Measurements from ENCODE around the gene OR5M10. TPM values are rescaled to one million over a fixed set of nuclear protein-coding genes. Genes with fewer than 3 reads are reported as not detected.
"Not testable (repeated sequence)": the region's sequence is repeated elsewhere in the genome, so short reads cannot be mapped to it uniquely, and the experiment has no call there.

OR5M10 gene
- not detected for total RNA-seq

GRCh38 chr11:56577621-56578020 lies at the start of gene OR5M10:
Gene OR5M10, minus strand, starts transcription at chr11:56577721. Its CDS starts 0 bp downstream, at chr11:56577721.
- DNase-seq (ENCODE audit: low spot score), result no peak

- DNase-seq (ENCODE audit: low spot score), result no peak
These were observed 48.4 kb upstream of the OR5M10 start for GRCh38 chr11:56625946-56626345.

DNA sequence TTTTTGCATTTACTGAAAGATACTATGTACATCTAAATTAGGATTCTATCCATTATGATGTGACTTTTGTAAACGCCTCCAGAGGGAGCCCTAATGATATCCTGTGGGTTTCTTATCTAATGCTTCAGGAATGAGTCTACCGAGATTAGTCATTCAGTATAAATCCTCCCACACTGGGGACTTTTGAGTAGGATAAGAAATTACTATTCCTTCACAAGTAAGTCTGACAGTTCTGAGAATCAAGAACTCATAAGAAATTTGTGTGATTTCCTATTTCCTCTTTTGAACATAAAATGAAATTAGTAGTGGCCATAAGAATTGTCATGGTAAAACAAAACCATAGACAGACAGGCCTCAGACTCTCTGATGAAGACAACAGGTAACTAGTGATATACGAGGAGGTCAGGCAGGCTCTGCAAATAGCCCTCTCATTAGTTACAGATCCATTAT lies 47.2 kb upstream of the OR5M10 start:
- DNase-seq (ENCODE audit: low spot score), result no peak

DNA sequence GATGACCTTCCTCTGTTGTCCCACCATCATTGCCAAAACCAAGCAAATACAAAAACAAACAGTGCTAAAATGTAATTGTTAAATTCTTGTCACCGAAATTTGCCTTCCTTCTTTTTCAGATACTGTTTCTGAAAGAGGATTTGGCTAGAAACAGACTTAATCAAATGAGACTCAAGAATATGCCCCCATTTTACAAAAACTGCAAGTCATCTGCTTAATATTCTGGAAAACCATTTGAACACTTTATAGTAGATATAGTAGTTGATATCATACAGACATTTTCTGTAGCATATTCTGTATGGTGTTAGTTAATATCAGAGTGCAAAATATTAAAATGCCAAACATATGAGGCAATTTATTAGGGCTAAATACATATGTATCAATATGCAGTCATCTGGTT lies 33.7 kb upstream of the OR5M10 start:
- no peak for DNase-seq (ENCODE audit: low spot score)

DNA sequence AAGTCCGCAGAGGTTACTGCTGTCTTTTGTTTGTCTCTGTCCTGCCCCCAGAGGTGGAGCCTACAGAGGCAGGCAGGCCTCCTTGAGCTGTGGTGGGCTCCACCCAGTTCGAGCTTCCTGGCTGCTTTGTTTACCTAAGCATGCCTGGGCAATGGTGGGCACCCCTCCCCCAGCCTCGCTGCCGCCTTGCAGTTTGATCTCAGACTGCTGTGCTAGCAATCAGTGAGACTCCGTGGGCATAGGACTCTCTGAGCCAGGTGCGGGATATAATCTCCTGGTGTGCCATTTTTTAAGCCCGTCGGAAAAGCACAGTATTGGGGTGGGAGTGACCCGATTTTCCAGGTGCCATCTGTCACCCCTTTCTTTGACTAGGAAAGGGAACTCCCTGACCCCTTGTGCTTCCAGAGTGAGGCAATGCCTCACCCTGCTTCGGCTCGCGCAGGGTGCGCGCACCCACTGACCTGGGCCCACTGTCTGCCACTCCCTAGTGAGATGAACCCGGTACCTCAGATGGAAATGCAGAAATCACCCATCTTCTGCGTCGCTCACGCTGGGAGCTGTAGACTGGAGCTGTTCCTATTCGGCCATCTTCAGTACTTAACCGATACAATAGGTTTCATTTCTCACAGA lies 14.7 kb upstream of the OR5M10 start:
- not testable (repeated sequence) for DNase-seq (ENCODE audit: low spot score)

- no peak for DNase-seq (ENCODE audit: low spot score)
These were observed 18.9 kb downstream of the OR5M10 start for GRCh38 chr11:56558574-56558973.

DNA sequence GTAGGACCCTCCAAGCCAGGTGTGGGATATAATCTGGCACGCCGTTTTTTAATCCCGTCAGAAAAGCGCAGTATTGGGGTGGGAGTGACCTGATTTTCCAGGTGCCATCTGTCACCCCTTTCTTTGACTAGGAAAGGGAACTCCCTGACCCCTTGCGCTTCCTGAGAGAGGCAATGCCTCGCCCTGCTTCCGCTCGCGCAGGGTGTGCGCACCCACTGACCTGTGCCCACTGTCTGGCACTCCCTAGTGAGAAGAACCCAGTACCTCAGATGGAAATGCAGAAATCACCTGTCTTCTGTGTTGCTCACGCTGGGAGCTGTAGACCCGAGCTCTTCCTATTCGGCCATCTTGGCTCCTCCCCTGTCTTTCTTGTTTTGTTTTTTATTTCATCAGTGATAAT lies 22.8 kb downstream of the OR5M10 start:
- DNase-seq (ENCODE audit: low spot score), result not testable (repeated sequence)

DNA sequence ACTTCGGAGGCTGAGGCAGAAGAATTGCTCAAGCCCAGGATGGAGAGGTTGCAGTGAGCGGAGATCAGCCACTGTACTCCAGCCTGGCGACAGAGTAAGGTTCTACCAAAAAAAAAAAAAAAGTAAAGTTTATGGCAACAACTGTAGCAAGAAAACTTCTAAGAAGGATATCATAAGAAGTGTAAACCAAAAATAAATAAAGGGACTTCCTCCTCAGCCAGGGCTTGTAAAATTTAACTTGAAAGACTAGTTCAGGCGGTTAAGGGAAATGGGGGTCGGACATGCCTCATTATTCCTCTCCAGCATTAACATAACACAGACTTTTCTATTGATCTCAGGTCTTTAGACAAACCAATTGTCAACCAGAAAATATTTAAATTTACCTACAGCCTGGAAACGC lies 32.0 kb downstream of the OR5M10 start:
- DNase-seq (ENCODE audit: low spot score), result no peak

DNA sequence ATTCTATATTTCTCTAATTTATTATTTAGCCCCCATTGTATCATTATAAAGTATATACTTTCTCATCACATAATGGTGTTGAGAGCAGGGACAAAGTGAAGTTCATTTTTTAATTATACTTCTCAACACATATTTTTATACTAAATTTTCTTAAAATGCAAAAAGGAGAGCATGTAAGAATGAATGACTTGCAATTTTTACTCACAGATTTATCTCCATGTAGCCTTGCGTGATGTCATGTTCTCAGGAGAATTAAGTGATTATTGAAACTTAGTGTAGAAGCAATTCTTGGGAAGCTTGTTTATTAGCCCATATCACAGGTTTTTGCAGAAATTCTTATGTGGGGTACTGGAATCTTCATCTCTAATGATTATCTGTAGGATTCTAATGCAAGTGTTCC lies 33.8 kb downstream of the OR5M10 start:
- DNase-seq (ENCODE audit: low spot score), result no peak

- DNase-seq (ENCODE audit: low spot score), result no peak
These were observed 34.4 kb downstream of the OR5M10 start, which contains the start of gene OR5M11 for GRCh38 chr11:56543157-56543556. Gene OR5M11, minus strand, starts transcription at chr11:56543257. Its CDS starts 0 bp downstream, at chr11:56543257.

- DNase-seq (ENCODE audit: low spot score), result no peak
These were observed 44.3 kb downstream of the OR5M10 start for GRCh38 chr11:56533054-56533740.

DNA sequence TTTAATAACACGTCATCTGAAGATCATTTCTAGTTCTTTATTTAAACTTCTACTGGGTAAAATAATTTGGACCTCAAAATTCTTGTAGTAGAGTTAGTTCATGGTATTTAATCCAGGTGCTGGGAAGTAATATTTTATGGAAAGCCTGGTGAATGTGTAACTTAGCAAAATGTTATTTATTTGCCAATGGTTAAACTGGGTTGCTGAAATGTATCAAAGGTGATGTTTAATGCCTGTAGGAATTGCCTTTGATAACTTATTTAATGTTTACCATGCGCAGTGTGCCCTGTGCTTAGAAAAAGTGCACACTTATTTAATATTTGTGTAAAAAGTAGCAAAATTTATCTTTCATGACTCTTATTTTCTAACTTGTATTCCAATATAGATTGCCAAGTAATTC lies 45.7 kb downstream of the OR5M10 start:
- no peak for DNase-seq (ENCODE audit: low spot score)

Other genes starting within 250 kb of the OR5M10 start
- gene OR8K1, start 231.7 kb downstream of the OR5M10 start, total RNA-seq, result not detected
- gene OR8J1, start 223.4 kb downstream of the OR5M10 start, total RNA-seq, result not detected
- gene OR8U1, start 202.1 kb downstream of the OR5M10 start, total RNA-seq, result not detected
- not detected for gene OR5AL1, start 165.0 kb downstream of the OR5M10 start, total RNA-seq
- gene OR5M3, start 104.4 kb downstream of the OR5M10 start, total RNA-seq, result not detected
- not detected for gene OR5M8, start 86.4 kb downstream of the OR5M10 start, total RNA-seq
- 0.89 TPM for gene OR5M11, start 34.5 kb downstream of the OR5M10 start, total RNA-seq
- not detected for gene OR5M1, start 37.2 kb upstream of the OR5M10 start, total RNA-seq
- not detected for gene OR5AP2, start 64.7 kb upstream of the OR5M10 start, total RNA-seq
- gene OR5AR1, start 86.0 kb upstream of the OR5M10 start, total RNA-seq, result not detected
- not detected for gene OR9G1, start 121.4 kb upstream of the OR5M10 start, total RNA-seq
- gene OR9G4, start 171.0 kb upstream of the OR5M10 start, total RNA-seq, result not detected